ENCODE results near the gene IGLON5.

DNA sequence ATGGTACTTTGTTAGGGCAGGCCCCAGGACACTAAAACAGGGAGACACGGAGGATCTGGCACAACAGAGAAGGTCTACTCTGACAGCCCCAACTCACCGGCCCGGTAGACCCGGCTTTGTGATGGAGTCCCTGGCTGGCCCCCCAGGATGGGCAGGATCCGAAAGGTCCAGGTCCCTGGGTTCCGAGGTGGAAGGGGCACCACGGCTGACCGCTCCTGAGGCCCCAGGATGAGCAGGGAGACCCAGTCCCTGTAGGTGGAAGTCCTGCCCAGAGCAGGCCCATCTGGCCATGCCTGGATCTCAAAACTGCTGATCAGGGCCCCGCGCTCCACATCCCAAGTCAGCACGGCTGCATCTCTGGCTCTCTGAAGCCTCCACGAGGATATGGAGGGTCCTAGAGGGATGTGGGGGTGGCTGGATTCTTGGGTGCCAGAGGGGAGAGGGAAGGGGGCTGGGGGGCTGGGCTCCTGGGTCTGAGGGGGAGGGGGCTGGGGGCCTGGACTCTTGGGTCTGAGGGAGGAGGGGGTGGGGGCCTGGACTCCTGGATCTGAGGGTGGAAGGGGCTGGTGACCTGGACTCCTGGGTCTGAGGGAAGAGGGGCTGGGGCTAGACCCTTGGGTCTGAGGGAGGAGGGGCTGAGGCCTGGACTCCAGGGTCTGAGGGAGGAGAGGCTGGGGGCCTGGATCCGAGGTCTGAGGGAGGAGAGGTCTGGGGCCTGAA, 25.9 kb downstream of the IGLON5 start:
- TF ChIP-seq, protein P1, sequence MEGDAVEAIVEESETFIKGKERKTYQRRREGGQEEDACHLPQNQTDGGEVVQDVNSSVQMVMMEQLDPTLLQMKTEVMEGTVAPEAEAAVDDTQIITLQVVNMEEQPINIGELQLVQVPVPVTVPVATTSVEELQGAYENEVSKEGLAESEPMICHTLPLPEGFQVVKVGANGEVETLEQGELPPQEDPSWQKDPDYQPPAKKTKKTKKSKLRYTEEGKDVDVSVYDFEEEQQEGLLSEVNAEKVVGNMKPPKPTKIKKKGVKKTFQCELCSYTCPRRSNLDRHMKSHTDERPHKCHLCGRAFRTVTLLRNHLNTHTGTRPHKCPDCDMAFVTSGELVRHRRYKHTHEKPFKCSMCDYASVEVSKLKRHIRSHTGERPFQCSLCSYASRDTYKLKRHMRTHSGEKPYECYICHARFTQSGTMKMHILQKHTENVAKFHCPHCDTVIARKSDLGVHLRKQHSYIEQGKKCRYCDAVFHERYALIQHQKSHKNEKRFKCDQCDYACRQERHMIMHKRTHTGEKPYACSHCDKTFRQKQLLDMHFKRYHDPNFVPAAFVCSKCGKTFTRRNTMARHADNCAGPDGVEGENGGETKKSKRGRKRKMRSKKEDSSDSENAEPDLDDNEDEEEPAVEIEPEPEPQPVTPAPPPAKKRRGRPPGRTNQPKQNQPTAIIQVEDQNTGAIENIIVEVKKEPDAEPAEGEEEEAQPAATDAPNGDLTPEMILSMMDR (IDR thresholded peaks at IDR 0.05) = no peak
- TF ChIP-seq POLR2A (IDR thresholded peaks at IDR 0.05) = no peak
